Activated gamma-delta T cell treated with Interleukin-2 at 50 U/mL for 16 hours (primary cell): Measurements from ENCODE around the gene SEPTIN5.
"Not testable (repeated sequence)": the region's sequence is repeated elsewhere in the genome, so short reads cannot be mapped to it uniquely, and the experiment has no call there.

ENCODE experiments used
- DNase-seq: peaks from one replicate; pipeline ENCODE4 v3.0.0-alpha.2; 2020

SEPTIN5 gene

GRCh38 chr22:19680911-19681862, 33.1 kb upstream of the SEPTIN5 start:
- DNase-seq: no peak

- DNase-seq: no peak
Measured at GRCh38 chr22:19681863-19682245, 32.4 kb upstream of the SEPTIN5 start.

GRCh38 chr22:19686946-19687345, 27.4 kb upstream of the SEPTIN5 start:
- DNase-seq: no peak

- DNase-seq: no peak
Measured at GRCh38 chr22:19687561-19688300, 26.6 kb upstream of the SEPTIN5 start.

GRCh38 chr22:19688301-19689290, 25.7 kb upstream of the SEPTIN5 start:
- DNase-seq: no peak

- no peak for DNase-seq
Measured at GRCh38 chr22:19689408-19689807, 24.9 kb upstream of the SEPTIN5 start.

GRCh38 chr22:19691007-19691720, 23.1 kb upstream of the SEPTIN5 start:
- DNase-seq: no peak

GRCh38 chr22:19691721-19692341, 22.5 kb upstream of the SEPTIN5 start:
- no peak for DNase-seq

- no peak for DNase-seq
Measured at GRCh38 chr22:19693581-19693980, 20.7 kb upstream of the SEPTIN5 start.

GRCh38 chr22:19693981-19694670, 20.2 kb upstream of the SEPTIN5 start:
- no peak for DNase-seq

- no peak for DNase-seq
Measured at GRCh38 chr22:19694696-19695095, 19.6 kb upstream of the SEPTIN5 start.

GRCh38 chr22:19696504-19697276, 17.6 kb upstream of the SEPTIN5 start:
- DNase-seq: no peak

- DNase-seq: not testable (repeated sequence)
Measured at GRCh38 chr22:19697871-19698270, 16.4 kb upstream of the SEPTIN5 start.

GRCh38 chr22:19700790-19701419, 13.4 kb upstream of the SEPTIN5 start:
- no peak for DNase-seq

- DNase-seq: no peak
Measured at GRCh38 chr22:19701420-19702145, 12.7 kb upstream of the SEPTIN5 start.

GRCh38 chr22:19703869-19704268, 10.4 kb upstream of the SEPTIN5 start:
- DNase-seq: no peak

- DNase-seq: no peak
Measured at GRCh38 chr22:19704355-19705015, 9.8 kb upstream of the SEPTIN5 start.
